Erythroblast (primary cell): Measurements from ENCODE around the gene CYP46A1.

Source experiments
- DNase-seq, 2 experiments: peaks; one replicate each; lab custom pipeline; 2025; lab: John Stamatoyannopoulos, UW
- GATA1 ChIP-seq: IDR thresholded peaks from 2 replicates; pipeline ENCODE4 v1.6.1; 2011; ENCODE audit warnings: low read depth, mild to moderate bottlenecking, control low read depth, low read length, moderate library complexity
- POLR2A ChIP-seq: IDR thresholded peaks from 2 replicates; pipeline ENCODE4 v1.6.1; 2011; ENCODE audit warnings: mild to moderate bottlenecking, low read length

The CYP46A1 gene

GRCh38 chr14:99698236-99698635 is 14.1 kb downstream of the CYP46A1 start:
- DNase-seq: no peak
- TF ChIP-seq GATA1: no peak
- TF ChIP-seq POLR2A: no peak

- TF ChIP-seq POLR2A: no peak
- TF ChIP-seq GATA1: no peak
- no peak for DNase-seq
Measured at GRCh38 chr14:99698642-99699041, 14.5 kb downstream of the CYP46A1 start.

GRCh38 chr14:99699085-99699760 is 15.1 kb downstream of the CYP46A1 start:
- no peak for TF ChIP-seq GATA1
- TF ChIP-seq POLR2A: no peak
- DNase-seq: no peak

- TF ChIP-seq GATA1: no peak
- no peak for TF ChIP-seq POLR2A
- no peak for DNase-seq
Measured at GRCh38 chr14:99699861-99700260, 15.8 kb downstream of the CYP46A1 start.

- DNase-seq: no peak
- no peak for TF ChIP-seq POLR2A
- TF ChIP-seq GATA1: no peak
Measured at GRCh38 chr14:99700379-99700778, 16.3 kb downstream of the CYP46A1 start.

GRCh38 chr14:99701260-99701659 is 17.2 kb downstream of the CYP46A1 start:
- TF ChIP-seq GATA1: no peak
- no peak for TF ChIP-seq POLR2A

GRCh38 chr14:99702115-99702514 is 18.0 kb downstream of the CYP46A1 start:
- TF ChIP-seq GATA1: no peak
- TF ChIP-seq POLR2A: no peak
- DNase-seq: no peak

More at GRCh38 chr14:99701260-99701659, 17.2 kb downstream of the CYP46A1 start:
- DNase-seq: no peak

GRCh38 chr14:99703381-99703780 is 19.3 kb downstream of the CYP46A1 start:
- no peak for TF ChIP-seq GATA1
- no peak for TF ChIP-seq POLR2A

GRCh38 chr14:99704037-99704436 is 19.9 kb downstream of the CYP46A1 start:
- TF ChIP-seq GATA1 (no peak), POLR2A (no peak)
- no peak for DNase-seq

More at GRCh38 chr14:99703381-99703780, 19.3 kb downstream of the CYP46A1 start:
- no peak for DNase-seq

- TF ChIP-seq GATA1: no peak
- no peak for TF ChIP-seq POLR2A
- DNase-seq: no peak
Measured at GRCh38 chr14:99706107-99706900, 22.2 kb downstream of the CYP46A1 start.

- TF ChIP-seq POLR2A (no peak), GATA1 (no peak)
- no peak for DNase-seq
Measured at GRCh38 chr14:99707420-99707819, 23.3 kb downstream of the CYP46A1 start.

GRCh38 chr14:99707921-99708320 is 23.8 kb downstream of the CYP46A1 start:
- TF ChIP-seq GATA1: no peak
- TF ChIP-seq POLR2A: no peak
- DNase-seq: no peak

- no peak for TF ChIP-seq POLR2A
- no peak for TF ChIP-seq GATA1
- DNase-seq: no peak
Measured at GRCh38 chr14:99708449-99708848, 24.4 kb downstream of the CYP46A1 start.

- TF ChIP-seq GATA1 (no peak), POLR2A (no peak)
- DNase-seq: no peak
Measured at GRCh38 chr14:99713972-99714371, 29.9 kb downstream of the CYP46A1 start.
